A673 (cell line): Measurements from ENCODE around the gene WDR7. TPM values are rescaled to one million over a fixed set of nuclear protein-coding genes. Genes with fewer than 3 reads are reported as not detected.

Experiments used
- BruUV-seq: library from RNA; stranded (reverse); fragments of 400-500 nt; replicated peaks from 2 replicates; lab custom pipeline; 2021; lab: Mats Ljungman, UMichigan
- CTCF ChIA-PET: fragments of 300-600 bp; sonication (Branson Sonifier 250); formaldehyde crosslinking; loops from one replicate; lab custom pipeline; 2022; ENCODE audit warnings: antibody characterized with exemption; lab: Charles Lee
- POLR2A ChIA-PET: fragments of 300-600 bp; sonication (Branson Sonifier 250); formaldehyde crosslinking; loops from one replicate; lab custom pipeline; 2022; ENCODE audit warnings: antibody characterized with exemption; ENCODE audit not compliant: low non-redundant PET; lab: Charles Lee
- DNase-seq: peaks from one replicate; pipeline ENCODE4 v3.0.0-alpha.2; 2015; ENCODE audit warnings: low spot score
- H3K27ac ChIP-seq: fragments of 200-600 bp; sonication (generic); 2 replicates; pipeline ENCODE4 v1.5.1; 2016; ENCODE audit warnings: mixed run types, low read depth, mild to moderate bottlenecking, mixed read lengths, antibody characterized with exemption, low read length; ENCODE audit not compliant: poor library complexity, severe bottlenecking
- H3K27me3 ChIP-seq: fragments of 200-600 bp; sonication (generic); replicated peaks from 2 replicates; pipeline ENCODE4 v1.6.1; 2017; ENCODE audit warnings: mixed run types, low read depth, mild to moderate bottlenecking, mixed read lengths, antibody characterized with exemption, low read length; ENCODE audit not compliant: insufficient read depth, poor library complexity
- H3K36me3 ChIP-seq: fragments of 200-600 bp; sonication (generic); 2 replicates; pipeline ENCODE4 v1.6.1; 2016; ENCODE audit warnings: mixed run types, mild to moderate bottlenecking, mixed read lengths, antibody characterized with exemption, low read length; ENCODE audit not compliant: insufficient read depth, poor library complexity, severe bottlenecking
- H3K4me1 ChIP-seq: fragments of 200-600 bp; sonication (generic); 2 replicates; pipeline ENCODE4 v1.6.1; 2017; ENCODE audit warnings: mixed run types, mild to moderate bottlenecking, mixed read lengths, antibody characterized with exemption, low read length; ENCODE audit not compliant: insufficient read depth, poor library complexity, severe bottlenecking
- H3K4me3 ChIP-seq: fragments of 200-600 bp; sonication (generic); 2 replicates; pipeline ENCODE4 v1.5.1; 2016; ENCODE audit warnings: low read depth, mixed run types, mild to moderate bottlenecking, mixed read lengths, low read length; ENCODE audit not compliant: poor library complexity, severe bottlenecking
- H3K9me3 ChIP-seq: fragments of 200-600 bp; sonication (generic); 2 replicates; pipeline ENCODE4 v1.6.1; 2016; ENCODE audit warnings: mixed run types, low read depth, mild to moderate bottlenecking, mixed read lengths, antibody characterized with exemption, low read length; ENCODE audit not compliant: poor library complexity, severe bottlenecking
- EZH2 ChIP-seq: fragments of 200-600 bp; sonication (generic); IDR thresholded peaks from 2 replicates; pipeline ENCODE4 v1.6.1; 2017; ENCODE audit warnings: borderline replicate concordance, low read depth, mild to moderate bottlenecking, mixed read lengths, antibody characterized with exemption, low read length; ENCODE audit not compliant: poor library complexity, severe bottlenecking
- intact Hi-C: fragments of 100-400 bp; cut with micrococcal nuclease; formaldehyde crosslinking; loops from one replicate; pipeline ENCODE4 v1.10.0; 2022; ENCODE audit not compliant: unreplicated experiment
- total RNA-seq: library from RNA; stranded (reverse); gene quantifications from 2 replicates; pipeline ENCODE4 v1.2.3, GENCODE V29; 2021
- TF ChIP-seq, protein P1 (sequence below): fragments of 300-800, 200-600 bp; sonication (generic); conservative IDR thresholded peaks from 2 replicates; pipeline ENCODE4 v1.5.1; 2017; ENCODE audit warnings: low read depth, mild to moderate bottlenecking, antibody characterized with exemption, low read length, moderate library complexity, mixed read lengths

WDR7 gene
- total RNA-seq, 1 experiment from 2014 or later: 21.2 TPM

DNA sequence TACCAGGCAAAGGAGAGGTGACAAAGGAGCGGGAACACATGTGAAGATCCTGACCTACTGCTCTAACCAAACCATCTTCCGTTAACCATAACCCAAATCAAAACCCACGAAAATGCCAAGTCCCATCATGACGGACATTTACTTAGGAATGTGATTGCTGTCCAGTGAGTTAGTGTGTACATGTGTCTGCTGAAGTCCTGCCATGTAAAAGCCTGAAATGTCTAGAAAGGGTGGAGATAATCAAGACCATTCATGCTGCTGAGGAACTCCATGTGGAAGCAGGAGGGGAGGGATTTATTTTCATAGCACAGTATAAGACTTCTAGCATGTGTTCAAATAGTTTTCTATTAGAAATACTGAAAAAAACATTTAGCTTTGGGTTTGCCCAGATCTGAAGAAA is 358.7 kb downstream of the WDR7 start:
- no peak for DNase-seq
- intact Hi-C loops: no loop called here
- H3K27ac ChIP-seq: no peak overlapping the region
- no TSS peak for BruUV-seq
- no peaks in the 10 kb centered on the region for H3K27me3 ChIP-seq
- CTCF ChIA-PET: no interaction called here
- no peak for TF ChIP-seq EZH2
- TF ChIP-seq, protein P1, sequence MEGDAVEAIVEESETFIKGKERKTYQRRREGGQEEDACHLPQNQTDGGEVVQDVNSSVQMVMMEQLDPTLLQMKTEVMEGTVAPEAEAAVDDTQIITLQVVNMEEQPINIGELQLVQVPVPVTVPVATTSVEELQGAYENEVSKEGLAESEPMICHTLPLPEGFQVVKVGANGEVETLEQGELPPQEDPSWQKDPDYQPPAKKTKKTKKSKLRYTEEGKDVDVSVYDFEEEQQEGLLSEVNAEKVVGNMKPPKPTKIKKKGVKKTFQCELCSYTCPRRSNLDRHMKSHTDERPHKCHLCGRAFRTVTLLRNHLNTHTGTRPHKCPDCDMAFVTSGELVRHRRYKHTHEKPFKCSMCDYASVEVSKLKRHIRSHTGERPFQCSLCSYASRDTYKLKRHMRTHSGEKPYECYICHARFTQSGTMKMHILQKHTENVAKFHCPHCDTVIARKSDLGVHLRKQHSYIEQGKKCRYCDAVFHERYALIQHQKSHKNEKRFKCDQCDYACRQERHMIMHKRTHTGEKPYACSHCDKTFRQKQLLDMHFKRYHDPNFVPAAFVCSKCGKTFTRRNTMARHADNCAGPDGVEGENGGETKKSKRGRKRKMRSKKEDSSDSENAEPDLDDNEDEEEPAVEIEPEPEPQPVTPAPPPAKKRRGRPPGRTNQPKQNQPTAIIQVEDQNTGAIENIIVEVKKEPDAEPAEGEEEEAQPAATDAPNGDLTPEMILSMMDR: no peak
- POLR2A ChIA-PET: no interaction called here
- no peak overlapping the region for H3K4me3 ChIP-seq
- no peaks in the 10 kb centered on the region for H3K9me3 ChIP-seq
- H3K4me1 ChIP-seq: peaks cover 5% of the 10 kb centered on the region
- no peaks in the 10 kb centered on the region for H3K36me3 ChIP-seq

DNA sequence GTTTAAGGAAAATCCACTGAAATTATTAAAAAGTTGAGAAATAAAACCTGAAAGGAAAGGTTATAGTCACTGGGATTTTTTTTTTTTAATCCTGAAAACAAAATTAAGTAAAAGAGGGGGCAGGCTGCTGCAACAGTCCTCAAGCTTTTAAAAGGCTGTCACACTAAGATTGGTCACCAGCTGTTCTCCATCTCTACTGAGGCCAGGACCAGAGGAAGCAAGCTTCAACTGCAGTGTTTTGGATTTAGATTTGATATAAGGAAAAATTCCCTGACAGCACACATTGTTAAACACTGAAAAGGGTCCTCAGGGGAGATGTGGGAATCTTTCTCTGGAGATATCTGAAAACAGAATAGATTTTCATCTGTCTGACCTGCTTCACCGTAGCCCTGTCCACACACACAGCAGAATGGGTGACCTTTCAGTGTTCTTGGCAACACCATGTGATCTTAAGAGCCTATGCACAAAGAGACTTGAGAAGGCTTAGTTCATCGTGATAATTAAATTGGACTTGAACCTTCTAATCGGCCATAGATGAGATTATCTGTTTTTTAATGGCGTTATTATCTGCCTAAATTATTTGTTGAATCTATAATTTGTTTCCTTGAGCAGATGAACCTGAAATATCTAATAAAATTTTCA is 363.7 kb downstream of the WDR7 start:
- CTCF ChIA-PET: no interaction called here
- POLR2A ChIA-PET: interaction anchor here (0.6 kb wide), 1 partner anchor 9 kb away, joined by 4 read pairs; no protein-coding TSS in a partner anchor
- intact Hi-C loops: no loop called here

DNA sequence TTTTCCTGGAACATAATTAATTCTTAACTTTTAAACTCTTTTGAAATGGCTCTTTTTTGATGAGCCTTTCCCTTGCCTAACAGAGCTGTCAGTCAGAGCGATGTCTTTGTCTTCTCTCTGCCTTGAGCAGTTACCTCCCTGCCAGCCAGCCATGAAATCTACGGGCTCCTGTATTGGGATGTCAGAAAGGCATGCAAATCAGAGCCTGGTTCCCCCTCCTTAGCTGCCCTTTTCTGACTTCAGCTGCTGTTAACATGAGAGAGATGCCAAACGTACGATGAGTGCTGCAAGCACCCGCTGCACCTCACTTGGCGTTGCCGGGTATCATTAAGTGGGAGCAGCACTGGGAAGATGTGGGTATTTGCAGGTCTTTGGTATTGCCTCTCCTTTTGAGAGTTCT is 364.3 kb downstream of the WDR7 start:
- no peak overlapping the region for H3K4me3 ChIP-seq
- H3K9me3 ChIP-seq: no peaks in the 10 kb centered on the region
- no peak for DNase-seq
- peaks cover 12% of the 10 kb centered on the region for H3K4me1 ChIP-seq
- H3K27me3 ChIP-seq: no peaks in the 10 kb centered on the region
- TF ChIP-seq EZH2: no peak
- TF ChIP-seq, protein P1: no peak
- no peak overlapping the region for H3K27ac ChIP-seq
- intact Hi-C loops: no loop called here
- ChIA-PET CTCF (no interaction called here), POLR2A (no interaction called here)
- no TSS peak for BruUV-seq
- H3K36me3 ChIP-seq: no peaks in the 10 kb centered on the region

More for the DNA sequence above, 363.7 kb downstream of the WDR7 start:
- H3K27me3 ChIP-seq: no peaks in the 10 kb centered on the region
- no peak for TF ChIP-seq EZH2
- H3K27ac ChIP-seq: no peak overlapping the region
- DNase-seq: no peak
- H3K4me3 ChIP-seq: no peak overlapping the region
- H3K9me3 ChIP-seq: no peaks in the 10 kb centered on the region
- BruUV-seq: no TSS peak
- peaks cover 12% of the 10 kb centered on the region for H3K4me1 ChIP-seq
- no peaks in the 10 kb centered on the region for H3K36me3 ChIP-seq

DNA sequence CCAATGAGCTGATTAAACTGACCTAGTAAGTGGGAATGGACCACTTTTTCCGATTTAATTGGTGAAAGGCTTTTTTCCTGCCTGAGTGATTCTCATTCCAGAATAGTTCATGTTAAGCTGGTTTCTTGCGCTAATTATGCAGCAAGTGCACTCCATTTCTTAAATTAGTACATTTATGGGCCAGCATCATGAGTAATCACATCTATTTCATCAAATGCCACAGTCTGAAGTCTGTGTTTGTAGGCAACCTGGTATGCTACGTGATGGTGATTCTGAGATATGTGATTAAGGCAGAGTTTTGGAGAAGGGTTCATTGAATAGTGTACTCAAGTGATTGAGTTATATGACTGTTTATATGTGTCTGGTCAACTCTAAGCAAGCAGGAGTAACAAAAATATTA is 367.7 kb downstream of the WDR7 start:
- Histone ChIP-seq H3K27me3 (no peaks in the 10 kb centered on the region), H3K4me1 (peaks cover 25% of the 10 kb centered on the region), H3K36me3 (no peaks in the 10 kb centered on the region), H3K4me3 (no peak overlapping the region), H3K27ac (no peak overlapping the region), H3K9me3 (no peaks in the 10 kb centered on the region)
- DNase-seq: no peak
- no peak for TF ChIP-seq EZH2
- TF ChIP-seq, protein P1: no peak
- no TSS peak for BruUV-seq
- intact Hi-C loops: no loop called here
- ChIA-PET POLR2A (no interaction called here), CTCF (no interaction called here)
